Left renal pelvis (tissue), 4 donors: ENCODE results near the gene CAMSAP1. TPM values are rescaled to one million over a fixed set of nuclear protein-coding genes. Genes with fewer than 3 reads are reported as not detected.

Experiments
- DNase-seq, 4 donors: peaks; one replicate each; pipeline ENCODE4 v3.0.0-alpha.2; 2013; ENCODE audit warnings: low read depth in 4 of 4, low spot score in 3 of 4
- polyA plus RNA-seq, 4 donors: library from polyadenylated mRNA; unstranded; fragments of 120-200 nt; gene quantifications; one replicate each; pipeline ENCODE4 v1.2.1, GENCODE V29; 2013; ENCODE audit not compliant: insufficient read length in 4 of 4

The CAMSAP1 gene
- polyA plus RNA-seq, 4 donors, result 23.2 to 27.7 (median 24.5) TPM

DNA sequence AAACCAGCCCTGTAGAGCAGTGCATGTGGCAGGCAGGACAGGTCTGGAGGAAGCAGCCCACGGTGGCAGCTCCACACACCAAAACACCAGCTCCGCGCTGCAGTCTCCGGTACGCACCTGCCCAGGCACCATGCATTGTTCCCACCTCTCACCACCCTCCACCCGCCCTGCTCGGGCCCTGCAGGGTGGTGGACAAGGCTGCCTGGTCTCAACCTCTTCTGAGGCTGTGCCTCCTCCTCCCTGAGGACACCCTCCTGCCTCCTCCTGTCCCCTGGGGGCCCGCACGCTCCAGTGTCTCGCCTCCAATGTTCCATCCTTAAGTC, 109.1 kb downstream of the CAMSAP1 start:
- DNase-seq, result no peak

DNA sequence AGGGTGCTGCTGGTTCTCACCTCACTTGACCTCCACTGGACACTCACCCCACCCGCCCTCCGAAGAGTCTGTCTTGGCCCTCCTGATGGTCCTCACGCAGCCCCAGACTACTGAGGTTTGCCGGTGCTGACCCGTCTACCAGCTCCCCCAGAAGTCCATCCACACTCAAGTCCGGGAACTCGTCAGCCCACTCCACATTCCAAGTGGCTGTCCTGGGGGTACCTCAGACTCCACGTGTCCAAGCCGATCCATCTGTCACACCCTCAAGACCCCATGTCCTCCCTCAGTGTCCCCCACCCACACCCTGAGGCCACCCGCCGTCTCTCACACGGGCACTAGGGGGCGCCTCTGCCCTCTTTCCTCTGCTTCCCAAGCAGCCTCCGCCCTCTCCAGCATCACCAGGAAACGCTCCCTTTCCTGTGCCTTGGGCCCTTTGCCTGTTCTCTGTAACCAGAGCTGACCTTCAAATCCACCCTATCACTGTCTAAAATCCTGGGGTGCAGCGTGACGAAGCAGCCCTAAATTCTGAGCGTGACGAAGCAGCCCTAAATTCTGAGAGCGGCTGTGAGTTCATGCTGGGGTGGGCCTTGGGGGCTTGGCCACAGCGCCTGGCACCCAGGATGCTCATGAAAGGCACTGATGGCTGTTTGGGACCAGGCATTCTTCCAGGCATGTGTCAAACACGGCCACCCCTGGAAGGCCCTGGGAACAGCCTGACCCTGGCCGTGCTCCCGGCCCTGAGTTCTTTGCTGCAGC, 109.7 kb downstream of the CAMSAP1 start:
- no peak for DNase-seq

DNA sequence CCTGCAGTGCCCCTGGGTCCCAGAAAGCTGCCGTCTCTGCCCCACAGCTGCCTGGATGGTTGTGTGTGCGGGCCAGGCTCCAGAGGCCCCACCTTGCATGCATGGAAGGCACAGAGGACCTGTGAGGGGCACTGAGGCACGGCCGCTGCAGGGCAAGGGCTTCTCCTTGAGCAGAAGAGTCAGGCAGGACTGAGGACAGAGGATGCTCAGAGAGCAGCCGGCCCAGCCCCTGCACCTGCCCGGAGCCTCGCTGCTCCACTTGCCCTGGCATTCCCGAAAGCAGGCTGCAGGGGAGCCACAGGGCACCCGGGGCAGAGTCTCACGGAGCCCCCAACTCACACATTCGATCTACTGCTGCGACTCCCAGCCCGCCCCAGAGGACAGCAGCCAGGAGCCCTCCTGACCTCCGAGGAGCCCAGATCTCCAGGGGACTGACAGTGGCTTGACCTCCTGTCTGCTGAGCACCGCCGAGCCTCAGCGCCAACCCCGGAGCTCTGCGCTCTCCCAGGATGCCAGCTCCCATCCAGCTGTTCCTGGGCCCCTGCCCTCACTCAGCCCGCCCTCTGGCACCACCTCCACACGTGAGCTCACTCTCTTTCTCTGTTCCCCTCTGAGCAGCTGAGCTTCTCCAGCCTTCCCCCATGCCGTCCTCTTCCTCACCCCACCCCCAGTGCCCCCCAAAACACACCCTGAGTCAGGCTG, 110.4 kb downstream of the CAMSAP1 start:
- DNase-seq, result no peak

DNA sequence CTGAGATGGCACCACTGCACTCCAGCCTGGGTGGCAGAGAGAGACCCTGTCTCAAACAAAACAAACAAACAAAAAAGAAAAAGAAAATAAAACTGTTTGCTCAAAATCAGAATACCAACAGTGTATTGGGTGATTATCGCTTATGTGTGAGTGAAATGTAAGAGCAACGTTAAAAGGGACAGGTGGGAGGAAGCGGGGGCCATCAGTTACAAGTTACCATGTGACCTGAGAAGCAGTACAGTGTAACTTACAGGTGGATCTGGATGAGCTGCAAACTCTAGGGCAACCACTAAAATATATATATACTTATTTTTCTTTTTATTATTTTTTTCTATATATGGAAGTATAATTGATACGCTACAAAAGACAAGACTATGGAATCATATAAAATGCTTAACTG, 112.0 kb downstream of the CAMSAP1 start:
- no peak for DNase-seq

DNA sequence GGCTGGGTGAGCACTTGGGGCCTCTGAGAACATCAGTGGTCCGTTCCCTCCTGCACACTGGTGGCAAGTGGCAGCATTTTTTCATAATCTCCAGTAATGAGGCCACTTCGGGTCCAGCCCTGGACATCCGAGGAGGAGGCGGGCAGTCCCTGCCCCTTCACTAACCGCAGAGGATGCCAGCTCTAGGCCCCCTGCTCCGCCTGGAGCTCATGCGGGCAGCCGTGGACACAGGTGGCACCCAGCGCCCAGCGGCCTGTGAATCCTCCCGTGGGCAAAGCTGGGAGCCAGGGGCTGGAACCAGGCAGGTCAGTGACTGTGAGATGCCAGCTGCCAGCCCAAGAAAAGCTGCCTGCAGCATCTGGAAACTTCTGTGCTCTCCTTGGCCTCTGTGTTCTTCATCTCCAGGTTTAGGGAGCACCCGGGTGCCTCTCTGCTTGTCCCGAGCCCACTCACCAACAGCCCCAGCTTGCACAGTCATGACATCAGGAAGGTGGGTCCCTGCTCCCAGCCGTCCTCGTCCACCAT, 112.9 kb downstream of the CAMSAP1 start:
- DNase-seq, result no peak

DNA sequence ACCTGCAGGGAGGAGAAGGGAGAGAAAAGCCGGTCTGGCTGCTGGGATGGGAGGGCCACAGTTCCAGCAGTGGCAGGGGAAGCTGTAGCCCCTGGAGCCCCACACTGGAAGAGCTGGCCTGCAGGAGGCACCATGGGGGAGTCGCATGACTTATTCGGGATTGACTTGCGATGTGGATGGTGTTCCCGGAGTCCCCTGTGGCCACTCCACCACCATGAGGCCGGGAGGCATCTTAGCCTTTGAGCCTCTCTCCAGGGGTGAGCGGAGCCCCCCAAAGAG, 113.3 kb downstream of the CAMSAP1 start:
- no peak for DNase-seq

DNA sequence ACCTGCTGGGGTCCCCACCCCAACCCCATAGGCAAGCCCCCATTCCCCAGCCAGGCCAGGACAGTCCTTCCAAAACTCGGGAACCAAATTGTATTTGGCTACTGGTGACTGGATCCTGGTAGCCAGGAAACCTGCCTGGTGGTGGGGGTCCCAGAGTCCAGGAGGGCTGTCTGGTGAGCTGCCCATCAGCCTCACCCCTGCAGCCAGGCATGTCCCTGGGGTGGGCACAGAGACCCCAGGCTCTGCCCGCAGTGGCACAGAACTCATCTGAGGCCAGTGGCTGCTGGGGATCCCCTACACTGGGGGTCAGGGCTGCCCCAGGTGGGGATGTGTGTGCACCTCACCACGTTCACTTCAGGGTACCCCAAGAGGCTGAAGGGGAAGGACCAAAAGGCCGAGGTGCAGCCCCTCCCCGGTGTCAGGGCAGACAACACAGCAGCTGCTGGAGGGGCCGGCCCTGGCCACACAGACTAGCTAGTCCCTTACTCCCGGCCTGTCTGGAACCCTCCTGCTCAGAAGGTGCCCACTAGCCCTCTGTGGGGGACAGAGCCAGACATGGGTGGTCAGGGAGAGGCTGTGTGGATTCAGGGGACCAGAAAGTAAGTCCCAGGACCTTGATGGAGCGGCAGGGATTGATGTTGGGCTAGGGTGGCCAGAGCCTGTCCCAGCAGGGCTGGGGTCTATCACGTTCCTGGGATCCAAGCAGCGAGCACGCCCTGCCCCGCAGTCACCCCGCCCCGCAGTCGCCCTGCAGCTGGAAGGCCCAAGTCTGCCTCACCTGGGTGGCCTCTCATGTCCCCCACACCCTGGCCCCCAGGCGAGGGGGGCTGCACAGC, 113.9 kb downstream of the CAMSAP1 start:
- no peak for DNase-seq

DNA sequence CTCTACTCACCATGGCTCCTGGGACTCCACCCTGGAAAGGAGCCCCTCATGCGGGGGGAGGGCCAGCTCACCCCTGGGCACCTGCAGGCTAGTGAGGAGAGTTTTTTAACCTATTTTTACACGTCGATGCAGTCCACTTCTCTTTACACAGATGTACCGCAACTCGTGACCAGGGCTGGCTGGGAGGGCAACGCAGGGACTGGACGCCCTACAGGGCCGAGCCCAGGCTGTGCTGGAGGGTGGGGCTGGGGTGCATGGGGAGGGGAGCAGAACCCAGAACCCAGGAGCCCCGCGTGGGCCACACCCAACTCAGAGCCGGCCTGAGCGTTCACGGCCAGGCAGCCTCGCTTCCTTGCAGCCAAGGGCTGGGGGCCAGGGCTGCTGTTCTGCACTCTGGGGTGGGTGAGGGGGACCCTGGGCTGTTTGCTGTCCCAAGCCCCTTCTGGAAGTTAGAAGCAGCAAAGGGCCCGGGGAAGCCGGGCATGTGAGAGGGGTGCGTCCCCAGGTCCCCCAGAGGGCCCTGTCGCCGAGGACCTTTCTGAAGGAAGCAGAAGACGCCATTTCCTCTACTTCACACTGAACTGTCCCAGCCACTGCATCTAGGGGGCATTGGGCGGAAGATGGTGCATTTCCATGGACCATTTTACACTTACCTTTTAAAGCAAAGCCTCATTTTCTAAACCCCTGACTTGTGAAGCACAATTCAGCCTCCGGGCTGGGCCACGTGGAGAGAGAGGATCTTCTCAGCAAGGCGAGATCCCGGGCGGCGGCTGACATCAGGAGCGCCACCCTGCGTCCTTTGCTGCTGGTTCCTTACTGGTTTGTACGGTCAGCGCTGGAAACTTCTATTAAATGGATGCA, 114.8 kb downstream of the CAMSAP1 start:
- DNase-seq, result no peak

DNA sequence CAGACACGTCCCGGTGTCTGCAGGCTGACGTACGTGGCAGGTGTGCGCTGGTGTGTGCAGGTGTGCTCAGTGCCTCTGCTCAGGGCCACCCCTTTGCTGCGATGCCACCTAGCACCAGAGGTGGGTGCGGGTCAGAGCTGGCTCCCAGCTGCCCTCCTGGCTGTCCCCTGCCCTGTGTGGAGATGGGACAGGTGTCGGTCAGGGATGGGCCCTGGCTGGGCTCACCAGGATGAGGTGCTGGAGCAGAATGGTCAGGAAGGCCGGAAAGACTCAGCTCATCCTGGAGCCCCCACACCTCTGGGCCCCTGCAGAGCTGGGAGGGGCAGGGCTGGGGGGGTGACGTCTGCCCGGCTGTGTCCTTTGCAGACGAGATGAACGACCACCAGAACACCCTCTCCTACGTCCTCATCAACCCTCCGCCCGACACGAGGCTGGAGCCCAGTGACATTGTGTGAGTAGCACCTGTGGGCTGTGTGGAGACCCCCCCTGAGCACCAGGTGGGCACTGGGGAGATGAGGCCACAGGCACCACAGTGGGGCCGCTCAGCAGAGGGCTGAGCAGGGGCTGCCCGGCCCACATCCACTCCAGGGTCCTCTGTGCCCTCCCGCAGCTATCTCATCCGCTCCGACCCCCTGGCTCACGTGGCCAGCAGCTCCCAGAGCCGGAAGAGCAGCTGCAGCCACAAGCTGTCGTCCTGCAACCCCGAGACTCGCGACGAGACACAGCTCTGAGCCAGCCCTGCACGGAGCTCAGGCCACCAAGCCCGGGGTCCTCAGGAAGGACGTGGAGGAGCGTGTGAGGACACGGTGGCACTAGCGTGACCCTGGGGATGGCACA, 115.7 kb downstream of the CAMSAP1 start:
- no peak for DNase-seq

DNA sequence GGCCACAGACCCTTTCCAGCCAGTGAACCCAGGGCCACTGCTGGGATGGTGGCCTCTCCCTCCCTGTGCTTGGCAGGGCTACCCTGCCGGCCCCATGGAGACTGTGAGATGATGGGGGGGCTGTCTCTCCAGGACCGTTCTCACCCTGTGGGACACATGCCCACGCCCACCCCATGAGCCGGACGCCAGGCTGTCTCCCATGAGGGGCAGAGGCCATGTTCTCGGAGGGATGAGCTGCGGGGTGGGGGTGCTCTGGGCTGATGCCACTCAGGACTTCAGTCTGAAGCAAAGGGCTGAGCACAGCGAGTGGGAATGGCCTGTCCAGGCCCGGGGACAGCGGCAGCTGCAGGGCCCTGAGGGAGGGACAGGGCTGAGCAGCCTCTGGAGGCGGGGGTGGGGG, 116.5 kb downstream of the CAMSAP1 start:
- DNase-seq, result no peak

DNA sequence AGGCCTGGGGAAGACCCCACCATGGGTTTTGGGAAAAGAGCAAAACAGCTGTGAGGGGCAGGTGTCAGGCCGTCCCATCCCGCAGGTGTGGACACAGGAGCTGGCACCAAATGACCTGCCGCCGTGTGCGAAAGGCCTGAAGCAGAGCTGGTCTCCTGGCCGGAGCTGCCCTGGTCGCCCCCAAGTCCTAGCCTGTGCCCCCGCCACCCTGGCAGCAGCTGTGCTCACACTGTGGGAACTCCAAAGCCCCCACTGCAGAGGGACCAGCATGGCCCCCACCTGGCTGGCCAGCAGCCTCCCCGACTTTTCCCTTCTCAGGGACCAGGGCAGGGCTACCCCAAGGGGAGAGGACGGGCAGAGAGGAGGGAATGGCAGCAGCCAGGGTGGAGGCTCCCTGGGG, 117.0 kb downstream of the CAMSAP1 start:
- no peak for DNase-seq

DNA sequence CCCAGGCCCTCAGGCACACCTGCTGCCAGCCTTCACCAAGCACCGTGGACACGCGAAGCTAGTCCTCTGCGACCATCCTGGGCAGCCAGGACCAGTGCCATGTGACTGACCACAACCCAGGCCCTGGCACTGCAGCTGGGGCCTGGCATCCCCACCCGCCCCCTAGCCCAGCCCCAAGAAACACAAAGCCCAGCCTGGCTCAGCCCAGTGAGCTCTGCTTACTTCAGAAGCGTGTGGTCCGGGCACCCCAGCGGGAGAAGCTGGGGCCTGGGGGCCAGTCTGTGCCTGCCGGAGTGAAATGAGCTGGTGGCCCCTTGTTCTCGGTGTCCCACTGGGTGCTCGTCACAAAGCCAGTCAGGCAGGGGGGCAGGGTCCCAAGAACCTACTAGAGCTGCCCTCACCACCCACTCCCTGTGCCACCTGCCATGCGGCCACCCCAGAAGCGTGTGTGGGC, 117.5 kb downstream of the CAMSAP1 start:
- DNase-seq, result no peak

DNA sequence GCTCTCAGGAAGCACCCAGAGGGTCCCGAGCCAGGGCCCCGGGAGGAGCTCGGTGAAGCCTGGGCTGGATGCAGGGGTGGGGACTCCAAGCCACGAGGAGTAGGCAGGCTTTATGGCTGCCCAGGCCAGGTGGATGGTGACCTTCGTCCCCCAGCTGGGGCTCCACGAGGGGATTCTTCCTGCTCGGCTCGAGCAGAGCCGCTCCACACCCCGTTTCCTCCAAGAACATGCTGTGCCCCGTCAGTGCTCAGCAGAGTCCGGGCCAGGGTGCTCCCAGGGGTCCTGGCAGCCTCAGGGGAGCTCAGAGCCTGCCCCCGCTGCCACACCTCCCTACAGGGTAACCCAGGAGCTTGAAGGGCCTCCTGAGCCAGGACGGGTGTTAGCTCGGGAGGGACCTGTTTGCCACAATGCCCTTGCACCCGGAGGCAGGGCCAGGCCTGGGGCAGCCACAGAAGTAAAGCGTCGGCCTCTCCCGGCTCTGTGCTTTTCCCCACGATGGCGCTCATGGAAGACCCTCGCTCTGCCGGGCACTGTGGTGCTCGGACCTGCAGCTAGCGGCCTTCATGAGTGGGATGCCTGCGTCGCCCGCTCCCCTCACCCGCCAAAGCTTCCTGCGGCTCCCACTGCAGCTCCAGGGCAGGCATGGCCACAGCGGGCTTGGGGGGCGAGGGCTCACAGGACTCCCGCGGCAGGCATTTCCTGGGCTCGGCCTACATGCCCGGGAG, 118.6 kb downstream of the CAMSAP1 start:
- DNase-seq, result no peak

DNA sequence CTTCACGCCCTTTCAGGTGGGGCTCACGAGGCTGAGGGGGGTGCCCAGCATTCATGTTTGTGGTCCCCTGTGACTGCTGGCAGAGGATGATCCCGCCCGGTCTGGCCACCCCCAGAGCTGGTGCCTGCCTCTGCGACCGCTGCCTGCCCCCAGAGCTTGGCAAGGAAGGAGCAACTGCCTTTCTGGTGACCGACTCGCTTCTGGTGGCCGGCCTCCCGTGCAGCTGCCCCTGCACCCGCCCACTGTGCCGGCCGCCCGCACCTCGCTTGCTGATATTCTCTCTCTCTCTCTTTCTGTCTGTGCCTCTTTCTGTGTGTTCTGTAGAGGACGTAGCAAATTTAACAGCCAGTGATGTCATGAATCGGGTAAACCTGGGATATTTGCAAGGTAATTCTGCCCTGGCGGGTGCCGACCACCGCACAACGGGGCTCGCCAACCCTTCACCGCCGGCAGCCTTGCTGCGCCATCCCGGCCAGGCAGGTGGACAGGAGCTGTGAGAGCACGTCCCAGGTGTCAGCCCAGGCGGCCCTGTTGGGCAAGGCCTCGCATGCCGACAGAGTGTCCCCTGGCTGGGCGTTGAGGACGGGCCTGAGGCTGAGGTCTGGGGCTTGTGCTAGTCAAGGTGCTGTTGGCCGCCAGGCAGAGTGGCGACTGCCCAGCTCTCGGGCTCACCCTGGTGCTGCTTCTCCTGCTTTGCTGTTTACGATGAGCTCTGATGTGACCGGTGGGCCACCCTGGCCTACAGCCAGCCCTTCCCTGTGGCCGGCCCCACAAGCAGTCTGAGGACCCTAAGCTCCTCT, 119.4 kb downstream of the CAMSAP1 start:
- DNase-seq, result no peak

DNA sequence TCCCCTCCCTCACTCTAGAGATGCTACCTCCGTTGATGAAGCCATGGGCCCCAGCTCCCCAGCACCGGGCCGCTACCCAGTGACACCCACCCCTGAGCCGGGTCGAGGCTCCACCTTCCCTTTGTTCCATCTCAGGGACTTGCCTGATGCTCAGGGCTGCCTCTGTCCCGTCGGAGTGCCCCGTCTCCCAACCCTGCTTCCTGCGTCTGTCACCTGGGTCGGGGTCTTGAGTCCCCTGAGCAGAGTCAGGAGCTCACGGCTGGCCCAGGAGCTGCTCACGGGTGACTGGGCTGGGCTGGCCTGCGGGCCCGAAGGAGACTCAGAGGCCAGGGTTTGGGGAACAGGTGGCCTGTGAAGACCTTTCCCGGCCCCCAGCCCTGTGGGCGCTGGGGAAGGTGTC, 120.0 kb downstream of the CAMSAP1 start:
- no peak for DNase-seq

DNA sequence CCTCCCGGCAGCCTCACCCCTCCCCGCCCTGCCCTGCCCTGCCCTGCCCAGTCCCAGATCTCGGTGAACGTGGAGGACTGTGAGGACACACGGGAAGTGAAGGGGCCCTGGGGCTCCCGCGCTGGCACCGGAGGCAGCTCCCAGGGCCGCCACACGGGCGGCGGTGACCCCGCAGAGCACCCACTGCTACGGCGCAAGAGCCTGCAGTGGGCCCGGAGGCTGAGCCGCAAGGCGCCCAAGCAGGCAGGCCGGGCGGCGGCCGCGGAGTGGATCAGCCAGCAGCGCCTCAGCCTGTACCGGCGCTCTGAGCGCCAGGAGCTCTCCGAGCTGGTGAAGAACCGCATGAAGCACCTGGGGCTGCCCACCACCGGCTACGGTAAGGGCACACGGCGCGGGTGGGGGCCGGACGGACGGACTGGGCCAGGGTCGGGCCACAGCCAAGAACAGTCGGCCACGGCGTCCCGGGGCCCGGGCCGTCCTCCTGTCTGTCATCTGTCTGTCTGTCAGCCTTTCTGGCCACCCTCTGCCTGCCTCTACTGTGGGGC, 121.1 kb downstream of the CAMSAP1 start:
- no peak for DNase-seq

DNA sequence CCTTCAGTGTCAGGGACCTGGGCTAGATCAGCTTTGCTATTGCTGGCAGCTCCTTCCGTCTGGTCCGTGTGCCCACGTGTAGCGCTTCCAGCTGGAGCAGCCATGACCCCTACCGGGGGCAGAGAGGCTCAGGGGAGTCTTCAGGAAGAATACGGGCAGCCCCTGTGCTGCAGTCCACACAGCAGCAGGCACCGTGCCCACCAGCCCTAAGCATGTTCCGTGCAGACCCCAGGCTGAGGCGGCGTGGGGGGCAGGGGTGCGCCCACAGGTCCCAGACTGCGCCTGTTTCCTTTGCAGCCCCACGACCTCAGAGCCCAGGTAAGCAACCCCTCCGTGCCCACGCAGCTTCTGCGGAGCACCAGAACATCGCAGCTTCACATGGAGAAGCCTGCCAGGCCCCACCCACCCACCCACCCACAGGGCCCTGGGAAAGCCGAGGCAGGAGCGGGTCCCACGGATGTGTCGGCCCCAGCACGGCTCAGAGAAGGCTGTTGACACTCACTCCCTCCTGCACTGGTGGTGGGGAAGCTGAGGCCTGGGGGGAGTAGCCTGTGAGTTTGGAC, 122.3 kb downstream of the CAMSAP1 start:
- no peak for DNase-seq
